ENCODE data around the gene PHOSPHO1. TPM values are rescaled to one million over a fixed set of nuclear protein-coding genes. Genes with fewer than 3 reads are reported as not detected.

The PHOSPHO1 gene
- polyA plus RNA-seq, 2 of the 4 experiments (the other 2 are of a cell fraction) = 0.32 to 1.6 TPM

DNA sequence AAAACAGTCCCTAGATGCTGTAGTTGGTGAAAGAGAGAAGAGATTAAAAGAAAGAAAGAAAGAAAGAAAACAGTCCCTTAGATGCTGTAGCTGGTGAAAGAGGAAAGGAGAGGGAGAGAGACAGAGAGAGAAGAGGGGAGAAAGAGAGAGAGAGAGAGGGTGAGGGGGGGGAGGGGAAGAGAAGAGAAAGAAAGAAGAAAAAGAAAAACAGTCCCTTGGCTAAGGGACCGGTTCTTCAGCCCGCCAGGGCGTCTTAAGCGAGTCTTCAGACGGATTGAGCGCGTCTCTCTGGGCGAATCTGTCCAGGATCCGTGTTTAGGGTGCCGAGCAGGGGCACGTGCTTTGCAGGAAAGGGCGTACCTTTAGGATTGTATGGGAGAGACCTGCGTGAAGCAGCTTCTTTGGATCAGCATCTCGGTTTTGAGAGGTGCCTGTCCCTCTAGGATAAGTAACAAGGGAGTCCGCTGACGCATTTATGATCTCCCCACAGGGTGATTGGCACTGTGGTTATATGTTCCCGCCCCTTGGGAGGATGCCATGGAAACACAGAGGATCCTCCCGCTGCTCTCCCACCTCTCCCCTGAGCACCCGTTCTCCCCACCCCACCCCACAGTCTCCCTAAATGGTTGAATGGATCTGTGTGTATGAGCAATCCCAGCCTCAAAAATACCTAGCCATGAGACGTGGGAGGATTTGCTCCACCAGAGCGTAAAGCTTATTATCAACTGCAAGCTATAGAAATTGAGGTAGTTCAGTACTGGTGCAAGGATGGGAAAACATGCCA lies 36.9 kb downstream of the PHOSPHO1 start:
- Histone ChIP-seq H3K4me3 (peak overlapping the region; percentile 64), H3K27ac (peak overlapping the region; percentile 93 to 96), H3K4me2 (peak overlapping the region; percentile 88), H3K9me3 (no peaks in the 10 kb centered on the region), H3K4me1 (peaks cover 27% of the 10 kb centered on the region)
- ChIA-PET POLR2A (interaction anchor here (0.6 to 1.8 kb wide), 7 partner anchors 15 to 278 kb away, joined by 3 to 6 read pairs (median 4); partner anchors contain the start of gene SNF8), CTCF (interaction anchor here (1.0 to 17.4 kb wide), 6 partner anchors 12 to 161 kb away, joined by 3 to 224 read pairs (median 4); partner anchors contain the start of gene PHOSPHO1)
- peak; percentile 45 to 51 for ATAC-seq
- 7% methylated on average over 21 of the region's 21 CpGs for WGBS (ENCODE audit: missing lambda C conversion rate)
- no peak for FAIRE-seq
- peak; percentile 84 to 91 for DNase-seq (ENCODE audit: low read depth in 1 of 2, low spot score in 1 of 2)
- TF ChIP-seq ZSCAN20 (CRISPR knock-in tag; IDR thresholded peaks at IDR 0.05) = no peak
- TF ChIP-seq, protein P1, sequence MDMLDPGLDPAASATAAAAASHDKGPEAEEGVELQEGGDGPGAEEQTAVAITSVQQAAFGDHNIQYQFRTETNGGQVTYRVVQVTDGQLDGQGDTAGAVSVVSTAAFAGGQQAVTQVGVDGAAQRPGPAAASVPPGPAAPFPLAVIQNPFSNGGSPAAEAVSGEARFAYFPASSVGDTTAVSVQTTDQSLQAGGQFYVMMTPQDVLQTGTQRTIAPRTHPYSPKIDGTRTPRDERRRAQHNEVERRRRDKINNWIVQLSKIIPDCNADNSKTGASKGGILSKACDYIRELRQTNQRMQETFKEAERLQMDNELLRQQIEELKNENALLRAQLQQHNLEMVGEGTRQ (IDR thresholded peaks at IDR 0.05) = peak; percentile 34; the same call in 1 of the 2 replicates
- peak; percentile 34; the same call in 1 of the 2 replicates for TF ChIP-seq POLR2A (IDR thresholded peaks at IDR 0.05; ENCODE audit: low read length)
- TF ChIP-seq, protein P2, sequence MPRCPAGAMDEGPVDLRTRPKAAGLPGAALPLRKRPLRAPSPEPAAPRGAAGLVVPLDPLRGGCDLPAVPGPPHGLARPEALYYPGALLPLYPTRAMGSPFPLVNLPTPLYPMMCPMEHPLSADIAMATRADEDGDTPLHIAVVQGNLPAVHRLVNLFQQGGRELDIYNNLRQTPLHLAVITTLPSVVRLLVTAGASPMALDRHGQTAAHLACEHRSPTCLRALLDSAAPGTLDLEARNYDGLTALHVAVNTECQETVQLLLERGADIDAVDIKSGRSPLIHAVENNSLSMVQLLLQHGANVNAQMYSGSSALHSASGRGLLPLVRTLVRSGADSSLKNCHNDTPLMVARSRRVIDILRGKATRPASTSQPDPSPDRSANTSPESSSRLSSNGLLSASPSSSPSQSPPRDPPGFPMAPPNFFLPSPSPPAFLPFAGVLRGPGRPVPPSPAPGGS (IDR thresholded peaks at IDR 0.05) = no peak
- TF ChIP-seq GATA3 (IDR thresholded peaks at IDR 0.05; ENCODE audit: borderline replicate concordance) = no peak
- TF ChIP-seq CHD2 (IDR thresholded peaks at IDR 0.05; ENCODE audit: low read length, partially characterized antibody) = peak; percentile 34
- TF ChIP-seq BHLHE40 (IDR thresholded peaks at IDR 0.05; ENCODE audit: low read depth, low read length) = 0 out of 2 replicates have a peak, but pooled peaks have one; percentile 56
- TF ChIP-seq, protein P3, sequence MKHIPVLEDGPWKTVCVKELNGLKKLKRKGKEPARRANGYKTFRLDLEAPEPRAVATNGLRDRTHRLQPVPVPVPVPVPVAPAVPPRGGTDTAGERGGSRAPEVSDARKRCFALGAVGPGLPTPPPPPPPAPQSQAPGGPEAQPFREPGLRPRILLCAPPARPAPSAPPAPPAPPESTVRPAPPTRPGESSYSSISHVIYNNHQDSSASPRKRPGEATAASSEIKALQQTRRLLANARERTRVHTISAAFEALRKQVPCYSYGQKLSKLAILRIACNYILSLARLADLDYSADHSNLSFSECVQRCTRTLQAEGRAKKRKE (CRISPR knock-in tag; IDR thresholded peaks at IDR 0.05; ENCODE audit: low read depth) = no peak
- no peak for TF ChIP-seq TFCP2L1 (CRISPR knock-in tag; IDR thresholded peaks at IDR 0.05)
- TF ChIP-seq FOSL2 (IDR thresholded peaks at IDR 0.05) = no peak
- 0 out of 2 replicates have a peak, but pooled peaks have one; percentile 20 for TF ChIP-seq FOSL2 (CRISPR knock-in tag; IDR thresholded peaks at IDR 0.05)
- 0 out of 2 replicates have a peak, but pooled peaks have one; percentile 1 for TF ChIP-seq ESRRA (IDR thresholded peaks at IDR 0.05; ENCODE audit: borderline replicate concordance, low read length)
- TF ChIP-seq RFX5 (IDR thresholded peaks at IDR 0.05) = no peak
- TF ChIP-seq RAD21 (conservative IDR thresholded peaks at IDR 0.05 in 1 of 2, IDR thresholded peaks at IDR 0.05 in 1 of 2) = 0 out of 5 replicates have a peak, but pooled peaks of 1 of the 2 experiments have one; percentile 8
- TF ChIP-seq JUNB (IDR thresholded peaks at IDR 0.05) = no peak
- TF ChIP-seq, protein P4, sequence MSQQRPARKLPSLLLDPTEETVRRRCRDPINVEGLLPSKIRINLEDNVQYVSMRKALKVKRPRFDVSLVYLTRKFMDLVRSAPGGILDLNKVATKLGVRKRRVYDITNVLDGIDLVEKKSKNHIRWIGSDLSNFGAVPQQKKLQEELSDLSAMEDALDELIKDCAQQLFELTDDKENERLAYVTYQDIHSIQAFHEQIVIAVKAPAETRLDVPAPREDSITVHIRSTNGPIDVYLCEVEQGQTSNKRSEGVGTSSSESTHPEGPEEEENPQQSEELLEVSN (IDR thresholded peaks at IDR 0.05; ENCODE audit: borderline replicate concordance, low read depth) = peak; percentile 39; the same call in 1 of the 2 replicates
- TF ChIP-seq FOXS1 (CRISPR knock-in tag; IDR thresholded peaks at IDR 0.05) = no peak
- no peak for TF ChIP-seq ZFP36 (IDR thresholded peaks at IDR 0.05; ENCODE audit: borderline replicate concordance, partially characterized antibody)
- TF ChIP-seq, protein P5, sequence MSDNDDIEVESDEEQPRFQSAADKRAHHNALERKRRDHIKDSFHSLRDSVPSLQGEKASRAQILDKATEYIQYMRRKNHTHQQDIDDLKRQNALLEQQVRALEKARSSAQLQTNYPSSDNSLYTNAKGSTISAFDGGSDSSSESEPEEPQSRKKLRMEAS (IDR thresholded peaks at IDR 0.05) = peak; percentile 87
- no peak for TF ChIP-seq NR3C1 (IDR thresholded peaks at IDR 0.05)
- no peak for TF ChIP-seq HOXA7 (CRISPR knock-in tag; IDR thresholded peaks at IDR 0.05)
- TF ChIP-seq, protein P6, sequence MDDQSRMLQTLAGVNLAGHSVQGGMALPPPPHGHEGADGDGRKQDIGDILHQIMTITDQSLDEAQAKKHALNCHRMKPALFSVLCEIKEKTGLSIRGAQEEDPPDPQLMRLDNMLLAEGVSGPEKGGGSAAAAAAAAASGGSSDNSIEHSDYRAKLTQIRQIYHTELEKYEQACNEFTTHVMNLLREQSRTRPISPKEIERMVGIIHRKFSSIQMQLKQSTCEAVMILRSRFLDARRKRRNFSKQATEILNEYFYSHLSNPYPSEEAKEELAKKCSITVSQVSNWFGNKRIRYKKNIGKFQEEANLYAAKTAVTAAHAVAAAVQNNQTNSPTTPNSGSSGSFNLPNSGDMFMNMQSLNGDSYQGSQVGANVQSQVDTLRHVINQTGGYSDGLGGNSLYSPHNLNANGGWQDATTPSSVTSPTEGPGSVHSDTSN (IDR thresholded peaks at IDR 0.05) = peak; percentile 54; the same call in 1 of the 2 replicates
- TF ChIP-seq MYC (IDR thresholded peaks at IDR 0.05; ENCODE audit: borderline replicate concordance, low read length) = peak; percentile 57; the same call in 1 of the 2 replicates
- no peak for TF ChIP-seq ZNF302 (CRISPR knock-in tag; IDR thresholded peaks at IDR 0.05)
- TF ChIP-seq NFE2L2 (conservative IDR thresholded peaks at IDR 0.05; ENCODE audit: low read length) = no peak
